GM10266 (cell line): Measurements from ENCODE around the gene PDE4B.

ENCODE experiments used
- DNase-seq: peaks from one replicate; pipeline ENCODE4 v3.0.0; 2012; ENCODE audit errors: extremely low spot score
- CTCF ChIP-seq: IDR thresholded peaks from 2 replicates; pipeline ENCODE4 v1.5.1; 2012; ENCODE audit warnings: mild to moderate bottlenecking, low read depth; ENCODE audit not compliant: control insufficient read depth, insufficient read depth; ENCODE audit errors: missing control alignments

Gene PDE4B

GRCh38 chr1:66355756-66356155 lies 563.1 kb downstream of the PDE4B start:
- DNase-seq, result no peak
- no peak for TF ChIP-seq CTCF

GRCh38 chr1:66356605-66357004 lies 563.9 kb downstream of the PDE4B start:
- no peak for DNase-seq
- TF ChIP-seq CTCF, result no peak

- no peak for DNase-seq
- no peak for TF ChIP-seq CTCF
Observed at GRCh38 chr1:66357021-66357420, 564.3 kb downstream of the PDE4B start.

GRCh38 chr1:66357478-66358197 lies 564.9 kb downstream of the PDE4B start:
- TF ChIP-seq CTCF, result no peak
- DNase-seq, result no peak

- DNase-seq, result no peak
Observed at GRCh38 chr1:66359269-66359668, 566.6 kb downstream of the PDE4B start.

GRCh38 chr1:66359815-66360214 lies 567.1 kb downstream of the PDE4B start:
- DNase-seq, result no peak
- no peak for TF ChIP-seq CTCF

More at GRCh38 chr1:66359269-66359668, 566.6 kb downstream of the PDE4B start:
- no peak for TF ChIP-seq CTCF

- DNase-seq, result no peak
- peak; percentile 50 for TF ChIP-seq CTCF
Observed at GRCh38 chr1:66360285-66360724, 567.6 kb downstream of the PDE4B start.
